Mucosa of rectum (tissue), 2 donors: ENCODE data around the gene MEX3A.
A peak's percentile ranks its signal among the peaks of the same experiment; 100 is the strongest.

Experiments
- H3K27ac ChIP-seq, 2 donors: one replicate each; pipeline ENCODE4 v1.7.0; 2013; ENCODE audit warnings: inconsistent platforms in 2 of 2, low read depth in 2 of 2, low read length in 2 of 2
- H3K27me3 ChIP-seq, 2 donors: one replicate each; pipeline ENCODE4 v1.7.0; 2013; ENCODE audit warnings: low read length in 2 of 2; ENCODE audit not compliant: control insufficient read depth in 2 of 2, insufficient read depth in 2 of 2
- H3K36me3 ChIP-seq, 2 donors: one replicate each; pipeline ENCODE4 v1.7.0; 2013; ENCODE audit warnings: low read length in 2 of 2; ENCODE audit not compliant: control insufficient read depth in 2 of 2, insufficient read depth in 2 of 2
- H3K4me1 ChIP-seq, 2 donors: one replicate each; pipeline ENCODE4 v1.7.0; 2013; ENCODE audit warnings: low read length in 2 of 2, mild to moderate bottlenecking in 1 of 2; ENCODE audit not compliant: control insufficient read depth in 2 of 2, insufficient read depth in 2 of 2
- H3K4me3 ChIP-seq, 2 donors: one replicate each; pipeline ENCODE4 v1.7.0; 2013; ENCODE audit warnings: low read length in 2 of 2
- H3K9ac ChIP-seq, 2 donors: one replicate each; pipeline ENCODE4 v1.7.0; 2013; ENCODE audit warnings: low read length in 2 of 2, low read depth in 1 of 2, mild to moderate bottlenecking in 1 of 2
- H3K9me3 ChIP-seq, 2 donors: one replicate each; pipeline ENCODE4 v1.7.0; 2013; ENCODE audit warnings: low read length in 2 of 2; ENCODE audit not compliant: control insufficient read depth in 2 of 2
- donor health status: healthy.
- donor health status: Normal muscosa, but diverticular disease.

Gene MEX3A

GRCh38 chr1:156056326-156056849 lies 25.9 kb downstream of the MEX3A start:
- H3K4me1 ChIP-seq = peaks cover 9 to 10% of the 10 kb centered on the region in 2 donors
- H3K4me3 ChIP-seq = no peak overlapping the region

GRCh38 chr1:156055281-156056048 lies 26.8 kb downstream of the MEX3A start:
- Histone ChIP-seq H3K27me3 (no peaks in the 10 kb centered on the region), H3K4me3 (peak overlapping the region; percentile 95 to 96), H3K9ac (peak overlapping the region; percentile 84 to 92), H3K36me3 (peaks cover 4 to 6% of the 10 kb centered on the region in 2 donors), H3K27ac (peak overlapping the region; percentile 69 to 93), H3K9me3 (no peaks in the 10 kb centered on the region), H3K4me1 (peaks cover 8 to 9% of the 10 kb centered on the region in 2 donors)

More at GRCh38 chr1:156056326-156056849, 25.9 kb downstream of the MEX3A start:
- no peaks in the 10 kb centered on the region for H3K9me3 ChIP-seq
- no peaks in the 10 kb centered on the region for H3K27me3 ChIP-seq
- no peak overlapping the region for H3K27ac ChIP-seq
- no peak overlapping the region for H3K9ac ChIP-seq
- H3K36me3 ChIP-seq = peaks cover 2 to 6% of the 10 kb centered on the region in 2 donors

DNA sequence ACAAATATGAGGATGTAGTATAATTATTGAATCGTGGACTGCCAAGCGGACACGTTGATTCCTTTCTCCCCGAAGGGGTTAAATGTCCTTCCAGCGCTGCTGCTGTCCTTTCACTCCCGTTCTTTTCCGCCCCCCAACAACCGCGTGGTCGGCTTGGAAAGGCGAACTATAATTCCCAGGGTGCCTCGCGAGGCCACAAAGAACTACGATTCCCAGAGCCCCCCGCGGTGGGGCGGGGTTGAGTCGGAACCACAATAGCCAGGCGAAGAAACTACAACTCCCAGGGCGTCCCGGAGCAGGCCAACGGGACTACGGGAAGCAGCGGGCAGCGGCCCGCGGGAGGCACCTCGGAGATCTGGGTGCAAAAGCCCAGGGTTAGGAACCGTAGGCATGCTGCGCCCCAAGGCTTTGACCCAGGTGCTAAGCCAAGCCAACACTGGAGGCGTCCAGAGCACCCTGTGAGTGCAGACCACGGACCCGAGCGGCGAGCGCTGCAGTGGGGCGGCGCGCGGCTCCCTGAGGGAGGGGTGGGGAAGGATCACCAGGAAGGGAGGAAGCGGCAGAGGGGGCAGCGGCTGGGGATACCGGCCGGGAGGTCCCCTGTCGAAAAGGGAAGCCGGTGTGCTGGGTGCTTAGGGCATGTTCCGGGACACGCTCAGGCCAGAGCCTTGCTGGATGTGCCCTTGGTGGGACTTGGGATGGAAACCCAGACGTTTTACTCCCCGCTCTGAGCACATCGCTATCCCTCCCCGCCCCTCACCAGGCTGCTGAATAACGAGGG lies 27.6 kb downstream of the MEX3A start, which contains the start of gene LAMTOR2:
Gene LAMTOR2, plus strand, starts transcription at position 283 of the 781 bp plus-strand sequence. Its CDS starts 108 bp downstream, at position 391.
- Histone ChIP-seq H3K27me3 (no peaks in the 10 kb centered on the region), H3K4me3 (peak within 1 kb of the TSS; percentile 95 to 96), H3K4me1 (peaks cover 8 to 9% of the 10 kb centered on the region in 2 donors), H3K9me3 (no peaks in the 10 kb centered on the region), H3K9ac (peak within 1 kb of the TSS; percentile 84 to 92), H3K36me3 (peaks cover 6 to 11% of the 10 kb centered on the region in 2 donors), H3K27ac (peak within 1 kb of the TSS; percentile 90 to 93)

DNA sequence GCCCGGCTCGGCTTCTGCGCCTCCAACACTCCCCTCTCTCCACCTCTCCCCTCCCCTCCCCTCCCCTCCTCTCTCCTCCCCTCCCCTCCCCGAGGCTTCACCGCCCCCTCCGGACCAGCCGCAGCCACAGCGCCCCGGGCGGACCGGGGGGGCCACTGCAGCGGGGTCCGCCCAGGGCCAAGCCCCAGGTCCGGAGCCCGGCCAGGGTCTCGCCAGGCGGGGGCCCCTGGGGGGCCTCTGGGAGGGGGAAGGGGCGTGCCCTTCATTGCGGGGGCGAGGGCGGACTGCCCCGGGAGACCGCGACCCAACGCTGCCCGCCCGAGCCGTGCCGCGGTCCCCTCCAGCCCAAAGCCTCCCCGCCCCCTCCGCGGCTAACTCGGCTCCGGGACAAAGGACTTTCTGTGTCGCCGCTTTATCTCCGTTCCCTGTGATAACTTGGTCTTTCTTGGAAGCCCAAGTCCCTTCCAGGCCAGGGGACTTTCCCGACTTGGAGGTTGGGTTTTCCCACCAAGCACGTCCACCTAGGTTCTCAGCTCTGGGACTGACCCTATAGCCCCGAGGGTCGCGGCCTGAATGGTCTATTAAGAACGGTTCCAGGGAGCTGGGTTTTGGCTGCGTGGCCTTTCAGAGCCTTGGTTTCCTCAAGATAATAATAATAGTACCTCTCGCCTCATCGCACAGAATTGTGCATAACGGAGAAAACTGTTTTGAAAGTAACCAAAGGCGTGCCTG lies 28.3 kb downstream of the MEX3A start, which contains the start of gene UBQLN4:
Gene UBQLN4, minus strand, starts transcription at position 31 of the 732 bp plus-strand sequence. CDS start 97 bp downstream, outside the sequence.
- H3K36me3 ChIP-seq = peaks cover 9 to 14% of the 10 kb centered on the region in 2 donors

DNA sequence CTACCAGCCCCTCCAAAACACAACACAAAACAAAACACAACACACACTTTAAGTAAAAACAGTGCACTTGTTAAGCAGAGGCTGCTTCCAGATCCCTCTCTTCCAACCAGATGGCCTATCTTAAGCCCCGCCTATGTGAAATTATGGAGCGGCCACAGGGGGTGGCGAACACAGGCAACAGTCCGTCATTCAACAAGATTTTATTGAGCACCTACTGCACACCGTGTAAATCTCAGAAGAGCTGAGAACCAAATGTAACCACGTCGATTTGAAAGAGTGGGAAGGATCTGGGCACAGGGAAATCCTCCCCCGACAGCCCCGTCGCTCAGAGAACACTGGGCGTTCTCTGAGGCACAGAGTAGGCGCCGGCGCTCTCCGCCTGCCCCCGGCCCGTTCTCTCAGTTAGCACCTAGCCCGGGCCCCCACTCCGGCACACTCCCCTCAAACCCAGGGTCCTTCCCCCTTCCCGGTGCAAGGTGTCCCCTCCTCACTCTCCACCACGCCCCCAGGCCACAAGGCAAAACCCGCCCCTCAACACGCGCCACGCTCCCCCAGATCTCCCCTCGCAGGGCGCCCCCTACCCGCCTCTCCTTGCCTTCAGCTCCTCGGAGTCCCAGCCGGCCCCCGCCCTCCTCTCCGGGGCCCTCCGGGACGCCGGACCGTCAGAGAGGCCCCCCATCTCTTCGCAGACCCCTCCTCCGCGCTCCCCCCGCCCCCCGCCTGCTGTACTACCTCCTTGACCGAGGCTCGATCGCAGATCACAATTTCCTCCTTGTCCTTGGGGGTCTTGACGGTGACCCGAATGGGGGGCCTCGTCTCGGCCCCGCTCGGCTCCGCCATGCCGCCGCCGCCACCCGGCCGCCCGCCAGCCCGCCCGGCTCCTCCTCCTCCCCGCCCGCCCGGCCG lies 29.1 kb downstream of the MEX3A start:
- no peaks in the 10 kb centered on the region for H3K9me3 ChIP-seq
- H3K4me1 ChIP-seq = peaks cover 8 to 9% of the 10 kb centered on the region in 2 donors
- peak overlapping the region in 1 of 2 donors; percentile 61 for H3K27ac ChIP-seq
- H3K4me3 ChIP-seq = peak overlapping the region; percentile 77 to 80
- H3K9ac ChIP-seq = peak overlapping the region; percentile 9 to 66
- H3K36me3 ChIP-seq = peaks cover 13 to 20% of the 10 kb centered on the region in 2 donors
- H3K27me3 ChIP-seq = no peaks in the 10 kb centered on the region

More for the DNA sequence above, 28.3 kb downstream of the MEX3A start, which contains the start of gene UBQLN4:
- peaks cover 8 to 9% of the 10 kb centered on the region in 2 donors for H3K4me1 ChIP-seq
- H3K9ac ChIP-seq = peak within 1 kb of the TSS; percentile 84 to 92
- peak within 1 kb of the TSS; percentile 90 to 93 for H3K27ac ChIP-seq
- H3K9me3 ChIP-seq = no peaks in the 10 kb centered on the region
- no peaks in the 10 kb centered on the region for H3K27me3 ChIP-seq
- peak within 1 kb of the TSS; percentile 95 to 96 for H3K4me3 ChIP-seq

- Histone ChIP-seq H3K27me3 (no peaks in the 10 kb centered on the region), H3K27ac (no peak overlapping the region), H3K9ac (no peak overlapping the region), H3K4me1 (peaks cover 8 to 9% of the 10 kb centered on the region in 2 donors), H3K4me3 (no peak overlapping the region), H3K9me3 (no peaks in the 10 kb centered on the region), H3K36me3 (peaks cover 10 to 20% of the 10 kb centered on the region in 2 donors)
Measured at GRCh38 chr1:156051011-156051725, 31.1 kb downstream of the MEX3A start.

DNA sequence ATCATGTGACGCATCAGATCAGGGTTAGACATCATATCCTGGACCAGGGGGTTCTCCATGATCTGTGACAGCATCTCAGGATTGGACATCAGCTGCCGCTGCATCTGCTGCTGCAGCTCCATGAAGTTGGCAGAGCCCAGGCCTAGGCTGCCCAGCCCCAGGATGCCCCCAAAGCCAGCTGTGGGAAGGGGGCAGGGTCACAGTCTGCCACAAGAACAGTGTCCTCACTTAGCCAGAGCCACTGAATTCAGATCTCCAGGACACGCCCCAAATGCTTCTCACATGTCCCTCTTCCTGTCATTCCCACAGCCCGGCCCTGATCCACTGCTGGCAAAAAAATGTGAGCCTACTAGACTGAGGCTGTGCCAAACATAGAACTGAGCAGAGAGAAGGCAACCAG lies 31.9 kb downstream of the MEX3A start:
- Histone ChIP-seq H3K9me3 (no peaks in the 10 kb centered on the region), H3K36me3 (peaks cover 11 to 20% of the 10 kb centered on the region in 2 donors), H3K27me3 (no peaks in the 10 kb centered on the region), H3K27ac (no peak overlapping the region), H3K4me1 (peaks cover 3 to 4% of the 10 kb centered on the region in 2 donors), H3K4me3 (no peak overlapping the region), H3K9ac (no peak overlapping the region)

GRCh38 chr1:156048663-156049258 lies 33.5 kb downstream of the MEX3A start:
- Histone ChIP-seq H3K27ac (no peak overlapping the region), H3K4me3 (no peak overlapping the region), H3K27me3 (no peaks in the 10 kb centered on the region), H3K9ac (no peak overlapping the region), H3K9me3 (no peaks in the 10 kb centered on the region), H3K4me1 (no peaks in the 10 kb centered on the region), H3K36me3 (peaks cover 15 to 21% of the 10 kb centered on the region in 2 donors)
